GM19240 (cell line): ENCODE results near the gene ULK2.
"Not testable (repeated sequence)": the region's sequence is repeated elsewhere in the genome, so short reads cannot be mapped to it uniquely, and the experiment has no call there.

Experiments used
- DNase-seq: peaks from one replicate; pipeline ENCODE4 v3.0.0; 2011; ENCODE audit warnings: low spot score; ENCODE audit not compliant: insufficient read length

ULK2 gene

GRCh38 chr17:19768046-19768782, 99.5 kb downstream of the ULK2 start:
- DNase-seq: no peak

- DNase-seq: peak; percentile 73
Measured at GRCh38 chr17:19766421-19767270, 101.1 kb downstream of the ULK2 start.

GRCh38 chr17:19766016-19766415, 101.7 kb downstream of the ULK2 start:
- DNase-seq: no peak

- not testable (repeated sequence) for DNase-seq
Measured at GRCh38 chr17:19763991-19764390, 103.7 kb downstream of the ULK2 start.

GRCh38 chr17:19763416-19763815, 104.3 kb downstream of the ULK2 start:
- no peak for DNase-seq

GRCh38 chr17:19762515-19762961, 105.2 kb downstream of the ULK2 start:
- DNase-seq: peak; percentile 78

- DNase-seq: no peak
Measured at GRCh38 chr17:19760746-19761145, 107.0 kb downstream of the ULK2 start.

- DNase-seq: no peak
Measured at GRCh38 chr17:19759568-19760549, 107.9 kb downstream of the ULK2 start.

- no peak for DNase-seq
Measured at GRCh38 chr17:19757536-19758180, 110.1 kb downstream of the ULK2 start.

GRCh38 chr17:19756546-19756945, 111.2 kb downstream of the ULK2 start:
- no peak for DNase-seq

GRCh38 chr17:19755821-19756510, 111.8 kb downstream of the ULK2 start:
- DNase-seq: no peak

GRCh38 chr17:19755392-19755791, 112.3 kb downstream of the ULK2 start:
- DNase-seq: no peak

GRCh38 chr17:19753661-19754463, 113.9 kb downstream of the ULK2 start:
- no peak for DNase-seq

- no peak for DNase-seq
Measured at GRCh38 chr17:19753051-19753509, 114.7 kb downstream of the ULK2 start.

GRCh38 chr17:19752216-19753050, 115.3 kb downstream of the ULK2 start:
- no peak for DNase-seq

- DNase-seq: no peak
Measured at GRCh38 chr17:19750835-19751234, 116.9 kb downstream of the ULK2 start.

GRCh38 chr17:19750020-19750572, 117.6 kb downstream of the ULK2 start:
- DNase-seq: no peak

- DNase-seq: no peak
Measured at GRCh38 chr17:19748807-19749193, 118.9 kb downstream of the ULK2 start.
